ENCODE measurements around the gene NETO2.

The NETO2 gene

DNA sequence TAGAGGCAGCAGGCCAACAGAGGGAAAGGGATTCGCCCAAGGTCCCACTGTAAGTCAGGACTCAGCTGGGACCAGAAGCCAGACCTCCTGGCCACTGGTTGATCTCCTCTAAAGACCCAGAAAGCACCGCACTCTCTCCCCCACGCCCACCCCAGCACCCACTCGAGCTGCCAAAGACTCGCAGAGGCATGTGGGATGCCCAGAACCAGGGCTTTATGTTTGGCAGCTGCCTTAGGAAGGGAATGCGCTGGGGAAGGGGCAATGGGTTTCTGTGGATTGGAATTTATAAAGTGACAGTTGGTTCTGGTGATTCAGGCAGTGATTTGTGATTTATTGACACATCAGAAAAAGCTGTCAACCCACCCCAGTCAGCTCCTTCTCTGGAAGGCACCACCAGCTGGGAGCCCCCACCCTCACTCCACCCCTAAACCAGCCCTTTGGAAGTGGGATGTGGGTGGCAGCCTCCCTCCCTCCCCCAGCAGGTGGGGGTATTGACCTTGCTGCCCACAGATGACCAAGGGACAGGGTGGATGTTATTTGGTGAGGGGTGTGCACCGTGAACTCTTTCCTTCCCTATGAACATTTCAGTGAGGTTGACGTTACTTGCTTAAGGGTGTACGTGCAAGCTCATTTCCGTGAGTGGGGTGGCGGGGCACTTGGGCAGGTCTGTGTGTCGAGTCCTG lies 93.7 kb downstream of the NETO2 start:
- DNase-seq (ENCODE audit: insufficient read length, low spot score) (no peak), FAIRE-seq (no peak)

DNA sequence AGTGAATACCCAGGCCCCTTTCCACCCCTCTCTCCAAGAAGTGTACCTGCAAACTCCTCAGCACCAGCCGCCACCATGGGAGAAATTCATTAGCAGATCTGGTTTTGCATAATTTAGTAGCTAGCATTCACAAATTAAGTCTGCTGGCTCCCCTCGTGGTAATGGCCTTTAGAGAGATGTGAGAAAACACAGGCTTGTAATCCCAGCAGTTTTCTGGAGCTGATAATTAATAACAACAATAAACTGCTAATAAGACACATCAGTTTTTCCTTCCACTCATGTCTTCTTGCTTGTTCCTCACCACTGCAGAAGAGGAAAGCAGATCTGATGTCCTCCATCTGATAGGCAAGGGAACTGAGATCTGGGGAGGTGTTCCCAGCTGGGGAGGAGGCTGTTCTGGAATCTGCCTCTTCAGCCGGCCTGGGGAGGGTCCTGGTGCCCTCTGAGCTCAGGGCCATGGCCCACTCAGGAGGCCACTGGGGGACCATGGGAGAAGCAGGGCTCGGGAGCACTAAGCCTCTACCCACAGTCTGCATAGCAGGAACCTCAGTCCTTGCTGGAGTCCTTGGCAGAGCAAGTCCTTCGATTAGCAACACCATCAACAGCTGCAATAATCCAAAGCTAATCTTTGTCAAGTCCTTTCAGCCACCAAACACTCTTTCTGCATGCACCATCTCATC lies 96.1 kb downstream of the NETO2 start:
- FAIRE-seq, result no peak

DNA sequence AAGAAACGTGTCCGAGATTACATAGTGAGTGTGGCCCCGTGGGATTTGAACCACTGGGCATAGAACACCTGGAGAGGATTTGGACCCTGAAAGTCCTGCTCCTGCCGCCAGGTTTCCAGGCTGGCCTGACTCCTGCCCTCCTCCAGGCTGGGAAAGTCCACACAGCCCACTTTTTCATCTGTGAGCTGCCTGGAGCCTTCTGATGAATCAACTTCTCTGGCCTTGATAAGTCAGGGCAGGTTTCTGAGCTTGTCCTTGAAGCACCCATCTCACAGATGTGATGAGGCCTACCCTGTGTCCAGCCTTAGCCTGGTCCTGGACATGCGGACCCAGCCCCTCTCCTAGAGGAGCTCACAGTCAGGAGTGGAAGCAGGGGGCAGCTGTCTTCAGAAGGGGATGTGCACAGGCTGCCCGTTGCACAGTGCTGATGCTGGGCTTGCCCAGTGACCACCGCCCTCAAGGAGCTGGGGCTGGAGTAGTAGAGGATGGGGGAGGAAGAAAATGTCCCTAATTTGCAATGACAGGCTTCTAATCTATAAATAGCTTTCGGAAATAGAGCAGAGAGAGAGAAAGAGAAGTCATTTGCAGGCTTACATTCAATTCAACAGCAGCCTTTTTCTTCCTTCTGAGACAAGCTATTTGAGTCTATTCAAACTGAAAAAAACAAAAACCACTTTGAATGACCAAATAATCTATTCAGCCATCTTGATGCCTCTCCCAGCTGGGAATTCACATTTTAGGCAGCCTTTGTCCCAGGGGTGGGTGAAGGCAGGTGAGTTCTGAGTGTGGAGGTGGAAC lies 96.8 kb downstream of the NETO2 start:
- FAIRE-seq, result no peak

More for the DNA sequence above, 96.1 kb downstream of the NETO2 start:
- DNase-seq (ENCODE audit: insufficient read length, low spot score), result no peak

DNA sequence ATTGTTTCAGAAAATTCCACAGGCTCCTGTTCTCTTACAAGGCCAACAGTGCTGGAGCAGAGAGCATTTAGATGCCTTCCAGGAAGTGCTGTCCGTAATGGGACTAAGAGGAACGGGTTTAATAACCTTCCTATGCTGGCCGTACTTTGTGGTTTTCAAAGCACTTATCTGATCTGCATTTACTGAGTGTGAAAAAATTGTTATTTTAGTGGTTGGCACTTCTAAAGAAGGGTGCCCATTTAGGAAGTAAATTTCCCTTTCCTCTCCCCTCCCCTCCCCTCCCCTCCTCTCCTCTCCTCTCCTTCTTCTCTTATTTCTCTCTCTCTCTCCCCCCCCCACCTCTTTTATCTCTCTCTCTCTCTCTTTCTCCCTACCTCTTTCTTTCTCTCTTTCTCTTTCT lies 98.3 kb downstream of the NETO2 start:
- DNase-seq (ENCODE audit: insufficient read length, low spot score), result no peak

More for the DNA sequence above, 96.8 kb downstream of the NETO2 start:
- DNase-seq (ENCODE audit: insufficient read length, low spot score), result no peak

DNA sequence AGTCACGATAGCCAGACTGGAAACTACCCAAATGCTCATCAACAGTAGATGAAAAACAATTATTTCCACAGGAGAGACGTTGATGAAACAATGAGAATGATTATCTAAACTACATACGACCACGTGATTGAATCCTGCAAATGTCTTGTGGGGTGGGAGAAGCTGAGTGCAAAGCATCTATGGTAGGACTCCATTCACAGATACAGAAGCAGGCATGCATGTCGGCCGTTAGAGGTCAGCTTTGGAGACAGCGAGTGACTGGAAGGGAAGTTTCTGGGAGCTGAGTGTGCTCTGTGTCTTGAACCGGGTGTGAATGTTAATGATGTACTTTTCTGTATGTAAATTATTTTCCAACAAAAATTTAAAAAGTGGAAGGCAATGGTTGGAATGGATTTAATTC lies 98.7 kb downstream of the NETO2 start:
- no peak for FAIRE-seq
- DNase-seq (ENCODE audit: insufficient read length, low spot score), result no peak

More for the DNA sequence above, 98.3 kb downstream of the NETO2 start:
- FAIRE-seq, result no peak

DNA sequence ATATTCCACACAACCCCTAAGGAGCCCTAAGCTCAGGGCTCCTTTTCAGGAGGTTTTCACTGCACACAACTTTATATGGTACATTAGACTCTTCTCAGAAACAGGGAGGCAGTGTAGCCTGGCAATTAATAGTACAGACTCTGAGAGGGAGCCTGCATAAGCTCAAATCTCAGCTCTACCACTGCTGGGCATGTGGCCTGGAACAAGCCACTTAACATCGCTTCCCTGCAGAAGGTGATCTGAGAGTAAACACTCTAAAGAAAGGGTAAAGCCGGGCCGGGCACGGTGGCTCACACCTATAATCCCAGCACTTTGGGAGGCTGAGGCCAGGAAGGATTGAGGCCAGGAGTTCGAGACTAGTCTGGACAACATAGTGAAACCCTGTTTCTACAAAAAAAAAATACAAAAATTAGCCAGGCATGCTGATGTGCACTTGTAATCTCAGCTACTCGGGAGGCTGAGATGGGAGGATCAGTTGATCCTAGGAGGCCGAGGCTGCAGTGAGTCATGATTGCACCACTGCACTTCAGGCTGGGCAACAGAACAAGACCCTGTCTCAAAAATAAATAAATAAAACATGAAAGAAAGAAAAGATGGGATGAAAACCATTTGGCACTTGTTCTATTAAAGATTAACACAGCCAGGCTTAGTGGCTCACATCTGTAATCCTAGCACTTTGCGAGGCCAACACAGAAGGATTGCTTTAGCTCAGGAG lies 99.6 kb downstream of the NETO2 start:
- DNase-seq (ENCODE audit: insufficient read length, low spot score) (no peak), FAIRE-seq (no peak)

DNA sequence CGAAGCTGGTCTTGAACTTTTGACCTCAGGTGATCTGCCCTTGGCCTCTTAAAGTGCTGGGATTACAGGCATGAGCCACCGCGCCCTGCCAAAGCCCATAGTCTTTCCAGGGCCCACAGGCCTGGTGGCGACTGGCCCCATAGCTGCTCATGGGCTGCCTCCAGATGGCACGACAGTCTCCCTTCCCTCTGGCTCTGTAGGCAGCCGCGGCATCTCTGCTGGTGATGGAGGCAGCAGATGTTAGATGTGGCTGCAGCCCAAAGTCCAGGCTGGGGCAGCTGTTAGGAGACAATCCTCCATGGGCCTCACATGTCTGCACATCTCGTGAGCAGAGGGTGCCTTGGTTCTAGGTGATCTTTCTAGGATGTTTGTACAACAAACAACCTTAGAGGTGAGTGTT lies 100.5 kb downstream of the NETO2 start:
- no peak for FAIRE-seq
- no peak for DNase-seq (ENCODE audit: insufficient read length, low spot score)

DNA sequence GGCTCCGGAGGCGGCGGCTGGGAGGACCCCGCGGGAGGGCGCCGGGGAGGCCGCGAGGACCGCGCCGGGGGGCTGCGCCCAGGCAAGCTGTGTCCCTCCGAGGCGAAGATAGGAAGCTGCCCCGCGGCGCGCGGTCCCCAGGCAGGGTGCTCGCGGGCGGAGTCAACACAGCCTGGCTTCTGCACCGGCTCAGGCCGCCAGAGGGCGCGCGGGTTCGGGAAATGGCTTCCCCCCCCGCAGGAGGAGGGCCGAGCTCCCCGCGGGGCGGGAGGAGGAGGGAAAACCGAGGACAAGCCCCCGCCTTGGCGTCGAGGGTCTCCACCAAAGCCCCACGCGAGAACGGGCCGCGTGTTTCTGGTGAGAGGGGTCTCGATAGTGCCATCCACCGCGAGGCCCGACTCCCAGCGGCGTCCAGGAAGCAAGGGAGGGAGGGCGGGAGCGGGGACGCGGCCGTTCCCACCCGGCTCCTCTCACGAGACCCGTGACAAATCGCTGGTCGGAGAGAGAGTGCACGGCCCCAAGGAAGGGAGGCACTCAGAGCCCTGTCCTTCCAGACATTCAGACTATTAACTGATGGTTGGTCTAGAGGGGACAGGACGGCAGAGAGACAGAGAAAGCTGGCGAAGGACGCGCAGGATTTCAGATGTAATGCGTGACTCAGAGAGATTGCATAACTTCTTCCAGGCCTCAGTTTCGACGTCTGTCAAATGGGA lies 105.8 kb downstream of the NETO2 start:
- FAIRE-seq (peak; percentile 46), DNase-seq (ENCODE audit: insufficient read length, low spot score) (peak; percentile 83)

DNA sequence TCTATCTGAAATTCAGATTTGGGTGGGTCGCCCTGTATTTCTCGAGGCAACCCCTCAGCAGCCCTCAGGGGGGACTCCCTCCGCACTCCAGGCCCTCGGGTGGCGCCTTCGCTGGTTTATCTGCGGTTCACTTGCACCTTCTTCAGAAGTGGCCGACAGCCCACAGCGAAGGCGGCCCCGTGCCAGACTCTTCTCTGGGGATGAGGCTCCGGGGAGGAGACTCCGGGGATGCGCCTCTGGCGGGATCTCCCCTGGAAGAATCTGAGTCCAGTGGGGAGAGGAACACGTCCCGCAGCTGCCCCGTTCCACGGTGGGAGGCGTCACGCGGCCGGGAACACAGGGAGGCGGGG lies 106.4 kb downstream of the NETO2 start:
- peak; percentile 4 for FAIRE-seq
- DNase-seq (ENCODE audit: insufficient read length, low spot score), result peak; percentile 24

DNA sequence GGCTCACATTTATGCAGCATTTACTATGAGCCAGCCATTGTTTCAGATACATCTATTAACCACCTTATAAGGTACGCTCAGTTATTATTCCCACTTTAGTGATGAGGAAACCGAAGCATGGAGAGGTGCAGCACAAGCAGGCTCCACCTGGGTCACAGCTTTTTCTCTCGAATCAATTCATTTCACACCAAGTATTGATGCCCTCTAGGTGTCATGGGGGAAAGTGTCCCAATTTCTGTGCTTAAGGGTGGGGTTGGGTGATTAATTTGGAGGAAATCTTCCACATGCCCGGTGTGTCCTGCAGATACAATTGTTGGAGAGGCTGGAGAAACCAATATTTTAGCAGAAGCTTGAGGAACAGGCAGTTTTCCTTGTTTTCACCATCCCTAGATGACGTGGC lies 107.5 kb downstream of the NETO2 start:
- no peak for FAIRE-seq

DNA sequence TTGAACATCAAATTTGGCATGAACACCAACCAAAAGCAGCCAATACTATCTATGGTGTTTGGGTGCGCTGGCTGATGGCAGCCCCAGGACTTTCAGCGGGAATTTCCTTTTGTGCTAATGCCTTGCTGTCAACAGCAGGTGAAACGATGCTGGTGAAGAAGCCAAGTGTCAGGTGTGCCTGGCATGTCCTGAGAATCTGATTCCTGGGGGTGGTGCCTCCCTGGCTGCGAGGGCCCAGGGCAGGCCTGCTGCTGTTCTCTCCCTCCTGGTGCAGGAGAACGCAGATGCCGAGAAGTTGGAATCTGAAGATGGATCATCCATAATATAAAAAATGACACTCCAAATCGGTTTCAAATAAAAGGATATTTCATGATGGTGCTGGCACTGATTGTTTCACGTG lies 108.3 kb downstream of the NETO2 start:
- DNase-seq (ENCODE audit: insufficient read length, low spot score) (no peak), FAIRE-seq (no peak)

More for the DNA sequence above, 107.5 kb downstream of the NETO2 start:
- DNase-seq (ENCODE audit: insufficient read length, low spot score), result no peak

DNA sequence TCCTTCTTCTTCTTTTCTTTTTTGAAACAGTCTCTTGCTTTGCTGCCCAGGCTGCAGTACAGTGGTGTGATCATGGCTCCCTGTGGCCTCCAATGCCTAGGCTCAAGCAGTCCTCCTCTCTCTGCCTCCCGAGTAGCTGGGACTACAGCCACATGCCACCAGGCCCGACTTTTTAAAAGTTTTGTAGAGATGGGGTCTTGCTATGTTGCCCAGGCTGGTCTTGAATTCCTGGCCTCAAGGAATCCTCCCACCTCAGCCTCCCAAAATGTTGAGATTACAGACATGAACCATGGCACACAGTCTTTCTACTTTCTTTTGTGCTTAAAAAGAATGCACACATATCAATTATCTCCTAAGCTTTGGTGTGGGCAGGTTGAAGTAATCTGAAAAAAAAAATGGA lies 109.3 kb downstream of the NETO2 start:
- FAIRE-seq (no peak), DNase-seq (ENCODE audit: insufficient read length, low spot score) (no peak)

DNA sequence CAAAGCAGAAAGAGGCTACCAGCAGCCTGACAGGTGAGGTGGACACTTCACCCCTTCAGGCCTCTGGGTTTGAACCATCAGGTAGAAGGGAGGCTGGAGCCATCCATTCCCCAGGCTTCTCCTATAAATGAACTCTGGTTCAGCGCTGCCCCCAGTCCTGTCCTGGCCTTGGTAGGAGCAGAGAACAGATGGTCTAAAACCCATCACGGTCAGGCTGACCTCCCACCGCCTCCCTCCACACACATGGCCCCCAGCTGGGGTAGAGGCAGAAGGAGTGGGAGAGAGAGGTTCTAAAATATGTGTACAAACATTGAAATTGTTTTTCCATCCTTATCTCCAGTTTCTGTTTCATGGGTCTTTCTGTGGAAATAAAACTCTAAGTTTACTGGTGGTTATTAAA lies 110.6 kb downstream of the NETO2 start:
- no peak for FAIRE-seq
- no peak for DNase-seq (ENCODE audit: insufficient read length, low spot score)

DNA sequence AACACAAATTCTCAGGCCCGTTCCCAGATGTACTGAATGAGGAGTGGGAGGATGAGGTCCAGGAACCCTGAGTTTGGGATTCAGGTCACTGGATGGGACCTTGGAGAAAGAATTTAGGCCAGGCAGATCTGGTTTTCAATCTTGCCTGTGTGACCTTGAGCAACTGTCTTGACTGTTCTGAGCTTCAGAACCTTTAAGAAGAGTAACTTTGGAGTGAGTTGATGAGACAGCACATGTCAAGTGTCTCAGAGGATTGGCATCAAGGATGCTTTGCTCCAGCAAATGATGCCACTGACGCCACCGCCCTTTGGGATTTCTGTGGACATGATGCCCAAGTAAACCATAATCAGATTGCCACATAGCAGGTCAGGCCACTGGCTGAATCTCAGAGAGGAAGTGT lies 114.0 kb downstream of the NETO2 start:
- no peak for FAIRE-seq

DNA sequence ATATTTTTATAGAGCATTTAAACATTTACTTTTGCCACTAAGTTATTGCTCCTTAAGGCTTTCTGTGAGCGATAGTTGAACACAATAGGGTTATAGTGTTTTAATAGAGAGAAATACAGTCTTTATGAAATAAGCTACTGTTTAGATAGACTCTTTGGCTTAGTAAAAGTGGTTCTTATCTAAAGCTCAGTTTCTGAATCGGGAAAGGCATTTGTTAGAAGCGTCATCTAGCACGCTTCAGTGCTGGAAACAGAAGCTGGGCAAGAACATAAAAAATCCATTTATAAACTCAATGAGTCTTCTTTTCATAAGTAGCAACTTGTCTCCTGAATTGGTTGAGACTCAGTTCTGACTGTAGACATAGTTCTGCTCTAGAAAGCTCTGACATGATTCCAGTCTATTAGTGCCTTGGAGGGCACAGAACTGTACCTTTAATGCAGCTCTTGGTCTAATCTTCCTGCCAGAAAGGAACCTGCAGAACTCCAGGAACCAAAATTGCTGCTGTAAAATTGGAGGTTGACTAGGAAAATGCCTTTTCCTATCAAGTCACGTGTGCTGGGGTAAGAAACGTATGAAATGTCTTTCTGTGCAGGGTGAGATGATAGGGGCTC lies 114.9 kb downstream of the NETO2 start:
- no peak for DNase-seq (ENCODE audit: insufficient read length, low spot score)
- FAIRE-seq, result no peak

More for the DNA sequence above, 114.0 kb downstream of the NETO2 start:
- DNase-seq (ENCODE audit: insufficient read length, low spot score), result no peak
